H1 (cell line): ENCODE data around the gene PPP1R12C. TPM values are rescaled to one million over a fixed set of nuclear protein-coding genes. Genes with fewer than 3 reads are reported as not detected.
A peak's percentile ranks its signal among the peaks of the same experiment; 100 is the strongest.

Experiments used
- CTCF ChIA-PET: fragments of 300-600 bp; sonication (Branson Sonifier 250); formaldehyde crosslinking; loops from one replicate; lab custom pipeline; 2021; ENCODE audit not compliant: partially characterized antibody; lab: Charles Lee
- POLR2A ChIA-PET: fragments of 300-600 bp; sonication (Branson Sonifier 250); formaldehyde crosslinking; loops from one replicate; lab custom pipeline; 2021; ENCODE audit warnings: inconsistent platforms; ENCODE audit not compliant: partially characterized antibody; lab: Charles Lee
- DNase-seq, 2 experiments: peaks; one replicate each; pipeline versions ENCODE4 v3.0.0 to v3.0.0-alpha.2; 2010 to 2022; ENCODE audit warnings: low spot score in 2 of 2, low read depth in 1 of 2, mixed read lengths in 1 of 2
- FAIRE-seq: peaks from 2 replicates; lab custom pipeline; 2011; peaks lifted over from hg19 to GRCh38; lab: Jason Lieb, UNC
- H2AFZ ChIP-seq: 2 replicates; pipeline ENCODE4 v1.8.1; 2012; ENCODE audit warnings: low read length, inconsistent platforms
- H2AK5ac ChIP-seq: 2 replicates; pipeline ENCODE4 v1.6.1; 2013; ENCODE audit warnings: low read depth, low read length
- H2BK120ac ChIP-seq: replicated peaks from 2 replicates; pipeline ENCODE3; 2013; ENCODE audit warnings: low read depth, low read length, inconsistent platforms
- H2BK12ac ChIP-seq: 2 replicates; pipeline ENCODE4 v1.6.1; 2013; ENCODE audit warnings: low read depth, low read length
- H2BK15ac ChIP-seq: 2 replicates; pipeline ENCODE4 v1.6.1; 2013; ENCODE audit warnings: low read length
- H2BK20ac ChIP-seq: 2 replicates; pipeline ENCODE4 v1.6.1; 2013; ENCODE audit warnings: low read length
- H2BK5ac ChIP-seq: 2 replicates; pipeline ENCODE4 v1.6.1; 2013; ENCODE audit warnings: low read depth, low read length
- H3K14ac ChIP-seq: 2 replicates; pipeline ENCODE4 v1.6.1; 2013; ENCODE audit warnings: inconsistent platforms; ENCODE audit not compliant: insufficient read length
- H3K18ac ChIP-seq: 2 replicates; pipeline ENCODE4 v1.6.1; 2013; ENCODE audit warnings: low read length; ENCODE audit errors: extremely low read depth
- H3K23ac ChIP-seq: 2 replicates; pipeline ENCODE4 v1.6.1; 2013; ENCODE audit warnings: inconsistent platforms; ENCODE audit not compliant: insufficient read length
- H3K23me2 ChIP-seq: 2 replicates; pipeline ENCODE4 v1.6.1; 2013; ENCODE audit warnings: low read depth, low read length
- H3K27ac ChIP-seq: 2 replicates; pipeline ENCODE4 v1.6.1; 2011; ENCODE audit warnings: low read depth, low read length, inconsistent platforms
- H3K27me3 ChIP-seq, 4 experiments: replicated peaks in 1 of 4; 1 replicate in 1 of 4; 2 replicates in 3 of 4; pipeline versions ENCODE4 v1.6.1 to v1.8.1; 2011 to 2013; ENCODE audit warnings: low read length in 3 of 4, mild to moderate bottlenecking in 3 of 4, inconsistent platforms in 2 of 4, mixed read lengths in 2 of 4, moderate library complexity in 1 of 4; ENCODE audit not compliant: control insufficient read depth in 3 of 4, insufficient read depth in 3 of 4; ENCODE audit errors: extremely low read depth in 1 of 4
- H3K36me3 ChIP-seq, 4 experiments: 2 replicates each; pipeline versions ENCODE4 v1.6.1 to v1.8.1; 2011 to 2013; ENCODE audit warnings: mild to moderate bottlenecking in 4 of 4, low read length in 3 of 4, moderate library complexity in 2 of 4, control low read depth in 1 of 4, inconsistent platforms in 1 of 4; ENCODE audit not compliant: insufficient read depth in 4 of 4, control insufficient read depth in 2 of 4
- H3K4ac ChIP-seq: replicated peaks from 2 replicates; pipeline ENCODE3; 2013; ENCODE audit warnings: low read length, low read depth, mixed read lengths, inconsistent platforms; ENCODE audit not compliant: insufficient read length
- H3K4me1 ChIP-seq, 4 experiments: replicated peaks in 1 of 4; 1 replicate in 1 of 4; 2 replicates in 3 of 4; pipeline versions ENCODE4 v1.6.1 to v1.8.1; 2011 to 2013; ENCODE audit warnings: low read length in 3 of 4, inconsistent platforms in 2 of 4, mixed read lengths in 1 of 4; ENCODE audit not compliant: insufficient read depth in 4 of 4, control insufficient read depth in 3 of 4
- H3K4me2 ChIP-seq, 2 experiments: 2 replicates each; pipeline versions ENCODE4 v1.6.1 to v1.8.1; 2011 to 2013; ENCODE audit warnings: low read depth in 2 of 2, low read length in 2 of 2, control low read depth in 1 of 2, inconsistent platforms in 1 of 2, mild to moderate bottlenecking in 1 of 2; ENCODE audit not compliant: insufficient read depth in 1 of 2
- H3K4me3 ChIP-seq, 4 experiments: fragments of 200-600, 300-600 bp in 1 of 4; sonication (generic), shearing (Covaris generic), sonication (Bioruptor Twin) in 1 of 4; 2 replicates each; pipeline versions ENCODE4 v1.5.1 to v1.8.1; 2011 to 2016; ENCODE audit warnings: low read length in 4 of 4, low read depth in 3 of 4, control low read depth in 2 of 4, inconsistent platforms in 2 of 4, mild to moderate bottlenecking in 2 of 4, mixed read lengths in 1 of 4, moderate library complexity in 1 of 4; ENCODE audit not compliant: insufficient read depth in 2 of 4; ENCODE audit errors: extremely low read depth in 1 of 4
- H3K56ac ChIP-seq: replicated peaks from 2 replicates; pipeline ENCODE3; 2013; ENCODE audit warnings: low read depth, mild to moderate bottlenecking, mixed read lengths, low read length, inconsistent platforms; ENCODE audit not compliant: insufficient read length
- H3K79me1 ChIP-seq: 2 replicates; pipeline ENCODE4 v1.6.1; 2013; ENCODE audit warnings: low read depth, low read length, control low read depth
- H3K79me2 ChIP-seq, 2 experiments: 2 replicates each; pipeline versions ENCODE4 v1.6.1 to v1.8.1; 2012 to 2013; ENCODE audit warnings: low read length in 2 of 2, mild to moderate bottlenecking in 2 of 2, inconsistent platforms in 1 of 2; ENCODE audit not compliant: insufficient read depth in 2 of 2, control insufficient read depth in 1 of 2
- H3K9ac ChIP-seq, 4 experiments: replicated peaks in 1 of 4; 1 replicate in 1 of 4; 2 replicates in 3 of 4; pipeline versions ENCODE4 v1.6.1 to v1.8.1; 2011 to 2013; ENCODE audit warnings: low read depth in 3 of 4, low read length in 3 of 4, control low read depth in 2 of 4, mild to moderate bottlenecking in 2 of 4, moderate library complexity in 2 of 4, inconsistent platforms in 1 of 4; ENCODE audit errors: extremely low read depth in 1 of 4
- H3K9me3 ChIP-seq, 2 experiments: 2 replicates each; pipeline versions ENCODE4 v1.6.1 to v1.8.1; 2012 to 2013; ENCODE audit warnings: mild to moderate bottlenecking in 2 of 2, moderate library complexity in 2 of 2, control low read depth in 1 of 2, inconsistent platforms in 1 of 2, low read depth in 1 of 2, low read length in 1 of 2, mixed read lengths in 1 of 2; ENCODE audit not compliant: insufficient read depth in 2 of 2
- H4K20me1 ChIP-seq, 2 experiments: replicated peaks in 1 of 2; 2 replicates each; pipeline versions ENCODE3 to v1.8.1; 2011 to 2013; ENCODE audit warnings: inconsistent platforms in 2 of 2, low read length in 2 of 2, mild to moderate bottlenecking in 1 of 2; ENCODE audit not compliant: insufficient read depth in 2 of 2, control insufficient read depth in 1 of 2
- H4K5ac ChIP-seq: 2 replicates; pipeline ENCODE4 v1.6.1; 2013; ENCODE audit warnings: low read length, low read depth, mixed read lengths, inconsistent platforms; ENCODE audit not compliant: insufficient read length
- H4K8ac ChIP-seq: 2 replicates; pipeline ENCODE4 v1.8.0; 2013; ENCODE audit warnings: mild to moderate bottlenecking, moderate library complexity, low read length, inconsistent platforms; ENCODE audit not compliant: insufficient read depth; ENCODE audit errors: extremely low read depth
- H4K91ac ChIP-seq: replicated peaks from 2 replicates; pipeline ENCODE3; 2013; ENCODE audit warnings: low read length, mixed read lengths, inconsistent platforms; ENCODE audit not compliant: insufficient read length
- E2F6 ChIP-seq: IDR thresholded peaks from 2 replicates; pipeline ENCODE4 v1.6.1; 2012; ENCODE audit warnings: inconsistent platforms
- EGR1 ChIP-seq: IDR thresholded peaks from 2 replicates; pipeline ENCODE4 v1.6.1; 2011; ENCODE audit warnings: low read depth, low read length, borderline replicate concordance
- EZH2 ChIP-seq: fragments of 200-600 bp; sonication (generic); IDR thresholded peaks from 2 replicates; pipeline ENCODE4 v1.7.1; 2012; ENCODE audit warnings: low read depth, mild to moderate bottlenecking, moderate library complexity, low read length, inconsistent platforms; ENCODE audit not compliant: severe bottlenecking
- HDAC2 ChIP-seq, 2 experiments: fragments of 300-600 bp in 1 of 2; sonication (generic) in 1 of 2; IDR thresholded peaks; 2 replicates each; pipeline ENCODE4 v1.6.1; 2011 to 2012; ENCODE audit warnings: low read depth in 2 of 2, low read length in 2 of 2, mild to moderate bottlenecking in 2 of 2, moderate library complexity in 2 of 2, borderline replicate concordance in 1 of 2, inconsistent platforms in 1 of 2
- JUN ChIP-seq: IDR thresholded peaks from 2 replicates; pipeline ENCODE4 v1.6.1; 2011; ENCODE audit warnings: low read depth, mild to moderate bottlenecking, improper control_type of control experiment, low read length
- JUND ChIP-seq: IDR thresholded peaks from 2 replicates; pipeline ENCODE4 v1.6.1; 2011; ENCODE audit warnings: mild to moderate bottlenecking, improper control_type of control experiment, low read length
- KDM1A ChIP-seq: fragments of 200-600, 300-600 bp; sonication (generic); IDR thresholded peaks from 2 replicates; pipeline ENCODE4 v1.7.1; 2016; ENCODE audit warnings: mild to moderate bottlenecking, low read length, borderline replicate concordance
- NANOG ChIP-seq: IDR thresholded peaks from 2 replicates; pipeline ENCODE4 v1.6.1; 2011; ENCODE audit warnings: low read length, low read depth, mild to moderate bottlenecking, inconsistent platforms; ENCODE audit not compliant: insufficient read depth, poor library complexity, severe bottlenecking
- POLR2AphosphoS5 ChIP-seq: IDR thresholded peaks from 2 replicates; pipeline ENCODE4 v1.6.1; 2011; ENCODE audit warnings: low read depth, low read length
- SUZ12 ChIP-seq: fragments of 200-600 bp; sonication (generic); IDR thresholded peaks from 2 replicates; pipeline ENCODE4 v1.6.1; 2012; ENCODE audit warnings: mild to moderate bottlenecking, inconsistent platforms, low read length, moderate library complexity, mixed read lengths
- YY1 ChIP-seq: IDR thresholded peaks from 2 replicates; pipeline ENCODE4 v1.6.1; 2011; ENCODE audit warnings: low read depth, mild to moderate bottlenecking, low read length
- ZNF274 ChIP-seq: IDR thresholded peaks from 2 replicates; pipeline ENCODE4 v1.7.0; 2012; ENCODE audit warnings: low read length, borderline replicate concordance; ENCODE audit errors: extremely low read depth
- WGBS, 2 experiments: shearing (Covaris generic) in 1 of 2; methylation state at CpG; one replicate each; pipeline versions ENCODE4 v1.1.6 to v1.1.7; 2013 to 2015; ENCODE audit warnings: low lambda C conversion rate in 2 of 2, mixed read lengths in 2 of 2, inconsistent platforms in 1 of 2, low coverage in 1 of 2, missing lambda C conversion rate in 1 of 2; ENCODE audit not compliant: insufficient replicate concordance in 2 of 2, insufficient coverage in 1 of 2, insufficient read length in 1 of 2; ENCODE audit errors: extremely low coverage in 1 of 2, missing lambda C conversion rate in 1 of 2; 5-methylcytosine and 5-hydroxymethylcytosine counted together
- polyA plus RNA-seq, 7 experiments: library from polyadenylated mRNA; depleted of rRNA in 3 of 7; stranded (reverse) in 5 of 7; unstranded in 2 of 7; fragments of >200 nt in 5 of 7; fragments of 200-250 nt in 2 of 7; gene quantifications; 1 replicate in 5 of 7; 2 replicates in 1 of 7; 4 replicates in 1 of 7; pipeline versions ENCODE4 v1.2.1 to v1.2.3, GENCODE V29; 2011 to 2013; ENCODE audit warnings: missing spikeins in 2 of 7, mixed read lengths in 2 of 7
- total RNA-seq: library from RNA; stranded (reverse); fragmentation: NEBNext Ultra II Directional; extraction: Animal tissue kit (Norgen Biotek cat#: 25700); gene quantifications from 2 replicates; pipeline ENCODE4 v1.2.1, GENCODE V29; 2021

PPP1R12C gene
- total and polyA plus RNA-seq, 2 of the 8 experiments (the other 6 are each of a cell fraction or from before 2014, with no cell fraction given): 31.7 to 71.5 TPM

- Histone ChIP-seq H3K36me3 (peaks cover 0 to 4% (median 0%) of the 10 kb centered on the region in 4 experiments; a peak in 1 of 8 replicates), H4K8ac (no peak overlapping the region), H3K4me3 (no peak overlapping the region), H3K18ac (no peak overlapping the region), H3K9ac (no peak overlapping the region), H2BK20ac (no peak overlapping the region), H3K79me2 (peaks cover 0 to 26% of the 10 kb centered on the region in 2 experiments; a peak in 2 of 4 replicates), H2AK5ac (no peak overlapping the region), H2AFZ (no peak overlapping the region), H3K14ac (no peak overlapping the region), H4K91ac (no peak overlapping the region), H3K9me3 (no peaks in the 10 kb centered on the region), H4K20me1 (peaks cover 20 to 26% of the 10 kb centered on the region in 2 experiments), H3K79me1 (peaks cover 33% of the 10 kb centered on the region), H3K23me2 (peaks cover 5% of the 10 kb centered on the region; the same call in 1 of the 2 replicates), H3K56ac (no peak overlapping the region), H2BK12ac (0 out of 2 replicates have a peak overlapping the region, but pooled peaks have one; percentile 27), H3K4me2 (no peak overlapping the region), H3K27me3 (no peaks in the 10 kb centered on the region), H2BK15ac (no peak overlapping the region), H3K23ac (no peak overlapping the region), H2BK120ac (no peak overlapping the region), H2BK5ac (no peak overlapping the region), H3K27ac (no peak overlapping the region), H3K4me1 (peaks cover 0 to 15% (median 10%) of the 10 kb centered on the region in 4 experiments; a peak in 5 of 7 replicates), H3K4ac (no peak overlapping the region), H4K5ac (no peak overlapping the region)
- ChIA-PET POLR2A (interaction anchor here (1.0 kb wide), 1 partner anchor 12 kb away, joined by 3 read pairs; no protein-coding TSS in a partner anchor), CTCF (interaction anchor here (0.6 to 1.2 kb wide), 5 partner anchors 9 to 63 kb away, joined by 3 to 4 read pairs (median 3); no protein-coding TSS in a partner anchor)
- FAIRE-seq (no peak), DNase-seq (no peak)
- WGBS, 2 experiments: 90% methylated on average over 21 of the region's 21 CpGs; no CpG with 5 or more reads in 1 of the 2 experiments
- TF ChIP-seq SUZ12: no peak
- TF ChIP-seq POLR2AphosphoS5: no peak
- TF ChIP-seq JUN: no peak
- no peak for TF ChIP-seq EZH2
- no peak for TF ChIP-seq ZNF274
- no peak for TF ChIP-seq E2F6
- TF ChIP-seq EGR1: no peak
- no peak for TF ChIP-seq HDAC2 (IDR thresholded peaks at IDR 0.05; ENCODE audit: borderline replicate concordance in 1 of 2, low read depth in 2 of 2, low read length in 2 of 2)
- TF ChIP-seq NANOG: no peak
- TF ChIP-seq JUND: no peak
- TF ChIP-seq KDM1A: no peak
- TF ChIP-seq YY1: no peak
These were observed 6.1 kb downstream of the PPP1R12C start for GRCh38 chr19:55111238-55111831.
